ENCODE data around the gene SAMD4B. TPM values are rescaled to one million over a fixed set of nuclear protein-coding genes. Genes with fewer than 3 reads are reported as not detected.
"Not testable (repeated sequence)": the region's sequence is repeated elsewhere in the genome, so short reads cannot be mapped to it uniquely, and the experiment has no call there.

Gene SAMD4B
- total and polyA plus RNA-seq, 4 donors, result 25.8 to 145 (median 97.7) TPM

GRCh38 chr19:39332738-39333137 is 9.5 kb upstream of the SAMD4B start:
- WGBS (ENCODE audit: insufficient coverage), result 71% methylated on average over 3 of the region's 6 CpGs
- not testable (repeated sequence) for H3K27ac ChIP-seq (ENCODE audit: low read depth, low read length); H3K36me3 ChIP-seq (ENCODE audit: control insufficient read depth, insufficient read depth, low read length); H3K9me3 ChIP-seq (ENCODE audit: control insufficient read depth, insufficient read depth, low read length); DNase-seq (ENCODE audit: low read depth in 4 of 6, low spot score in 6 of 6); H3K27me3 ChIP-seq (ENCODE audit: control insufficient read depth, insufficient read depth, low read length); H3K4me3 ChIP-seq (ENCODE audit: low read depth, low read length); H3K4me1 ChIP-seq (ENCODE audit: control insufficient read depth, insufficient read depth, low read length)

- H3K27me3 ChIP-seq (ENCODE audit: control insufficient read depth, insufficient read depth, low read length), result no peaks in the 10 kb centered on the region
- no peaks in the 10 kb centered on the region for H3K9me3 ChIP-seq (ENCODE audit: control insufficient read depth, insufficient read depth, low read length)
- no peak for DNase-seq (ENCODE audit: low read depth in 4 of 6, low spot score in 6 of 6)
- WGBS (ENCODE audit: insufficient coverage), result 96% methylated on average over 3 of the region's 6 CpGs
- no peak overlapping the region for H3K27ac ChIP-seq (ENCODE audit: low read depth, low read length)
- H3K36me3 ChIP-seq (ENCODE audit: control insufficient read depth, insufficient read depth, low read length), result no peaks in the 10 kb centered on the region
- H3K4me3 ChIP-seq (ENCODE audit: low read depth, low read length), result no peak overlapping the region
- no peaks in the 10 kb centered on the region for H3K4me1 ChIP-seq (ENCODE audit: control insufficient read depth, insufficient read depth, low read length)
Observed at GRCh38 chr19:39333507-39333906, 8.7 kb upstream of the SAMD4B start.

- Histone ChIP-seq H3K27me3 (ENCODE audit: control insufficient read depth, insufficient read depth, low read length) (no peaks in the 10 kb centered on the region), H3K27ac (ENCODE audit: low read depth, low read length) (no peak overlapping the region), H3K4me1 (ENCODE audit: control insufficient read depth, insufficient read depth, low read length) (no peaks in the 10 kb centered on the region), H3K4me3 (ENCODE audit: low read depth, low read length) (no peak overlapping the region), H3K9me3 (ENCODE audit: control insufficient read depth, insufficient read depth, low read length) (no peaks in the 10 kb centered on the region), H3K36me3 (ENCODE audit: control insufficient read depth, insufficient read depth, low read length) (no peaks in the 10 kb centered on the region)
- 100% methylated on average over 1 of the region's 5 CpGs for WGBS (ENCODE audit: insufficient coverage)
- no peak for DNase-seq (ENCODE audit: low read depth in 4 of 6, low spot score in 6 of 6)
Observed at GRCh38 chr19:39334444-39334976, 7.7 kb upstream of the SAMD4B start.

- no peak overlapping the region for H3K27ac ChIP-seq (ENCODE audit: low read depth, low read length)
- DNase-seq (ENCODE audit: low read depth in 4 of 6, low spot score in 6 of 6), result no peak
- H3K4me1 ChIP-seq (ENCODE audit: control insufficient read depth, insufficient read depth, low read length), result no peaks in the 10 kb centered on the region
- H3K36me3 ChIP-seq (ENCODE audit: control insufficient read depth, insufficient read depth, low read length), result no peaks in the 10 kb centered on the region
- peak overlapping the region; percentile 12 for H3K4me3 ChIP-seq (ENCODE audit: low read depth, low read length)
- 66% methylated on average over 4 of the region's 6 CpGs for WGBS (ENCODE audit: insufficient coverage)
- no peaks in the 10 kb centered on the region for H3K27me3 ChIP-seq (ENCODE audit: control insufficient read depth, insufficient read depth, low read length)
- H3K9me3 ChIP-seq (ENCODE audit: control insufficient read depth, insufficient read depth, low read length), result no peaks in the 10 kb centered on the region
Observed at GRCh38 chr19:39335168-39335548, 7.1 kb upstream of the SAMD4B start.

- Histone ChIP-seq H3K4me3 (ENCODE audit: low read depth, low read length) (no peak overlapping the region), H3K27me3 (ENCODE audit: control insufficient read depth, insufficient read depth, low read length) (no peaks in the 10 kb centered on the region), H3K9me3 (ENCODE audit: control insufficient read depth, insufficient read depth, low read length) (no peaks in the 10 kb centered on the region), H3K36me3 (ENCODE audit: control insufficient read depth, insufficient read depth, low read length) (no peaks in the 10 kb centered on the region), H3K4me1 (ENCODE audit: control insufficient read depth, insufficient read depth, low read length) (peaks cover 12% of the 10 kb centered on the region), H3K27ac (ENCODE audit: low read depth, low read length) (no peak overlapping the region)
- WGBS (ENCODE audit: insufficient coverage), result 80% methylated on average over 1 of the region's 3 CpGs
- no peak for DNase-seq (ENCODE audit: low read depth in 4 of 6, low spot score in 6 of 6)
Observed at GRCh38 chr19:39336483-39336882, 5.7 kb upstream of the SAMD4B start.

- peaks cover 24% of the 10 kb centered on the region for H3K4me1 ChIP-seq (ENCODE audit: control insufficient read depth, insufficient read depth, low read length)
- no peak overlapping the region for H3K27ac ChIP-seq (ENCODE audit: low read depth, low read length)
- no peak for DNase-seq (ENCODE audit: low read depth in 4 of 6, low spot score in 6 of 6)
- WGBS (ENCODE audit: insufficient coverage), result 100% methylated on average over 1 of the region's 1 CpG
- H3K4me3 ChIP-seq (ENCODE audit: low read depth, low read length), result no peak overlapping the region
- H3K27me3 ChIP-seq (ENCODE audit: control insufficient read depth, insufficient read depth, low read length), result no peaks in the 10 kb centered on the region
- no peaks in the 10 kb centered on the region for H3K36me3 ChIP-seq (ENCODE audit: control insufficient read depth, insufficient read depth, low read length)
- H3K9me3 ChIP-seq (ENCODE audit: control insufficient read depth, insufficient read depth, low read length), result no peaks in the 10 kb centered on the region
Observed at GRCh38 chr19:39339674-39340073, 2.5 kb upstream of the SAMD4B start.

- not testable (repeated sequence) for DNase-seq (ENCODE audit: low read depth in 4 of 6, low spot score in 6 of 6); H3K9me3 ChIP-seq (ENCODE audit: control insufficient read depth, insufficient read depth, low read length); H3K27ac ChIP-seq (ENCODE audit: low read depth, low read length); H3K27me3 ChIP-seq (ENCODE audit: control insufficient read depth, insufficient read depth, low read length); H3K4me3 ChIP-seq (ENCODE audit: low read depth, low read length); H3K36me3 ChIP-seq (ENCODE audit: control insufficient read depth, insufficient read depth, low read length)
- peaks cover 24% of the 10 kb centered on the region for H3K4me1 ChIP-seq (ENCODE audit: control insufficient read depth, insufficient read depth, low read length)
- 94% methylated on average over 6 of the region's 7 CpGs for WGBS (ENCODE audit: insufficient coverage)
Observed at GRCh38 chr19:39340156-39340555, 2.1 kb upstream of the SAMD4B start.

GRCh38 chr19:39341129-39341718 is 997 bp upstream of the SAMD4B start:
- no peaks in the 10 kb centered on the region for H3K9me3 ChIP-seq (ENCODE audit: control insufficient read depth, insufficient read depth, low read length)
- H3K4me1 ChIP-seq (ENCODE audit: control insufficient read depth, insufficient read depth, low read length), result peaks cover 29% of the 10 kb centered on the region
- H3K27ac ChIP-seq (ENCODE audit: low read depth, low read length), result peak overlapping the region; percentile 93
- H3K4me3 ChIP-seq (ENCODE audit: low read depth, low read length), result peak overlapping the region; percentile 91
- peaks cover 3% of the 10 kb centered on the region for H3K36me3 ChIP-seq (ENCODE audit: control insufficient read depth, insufficient read depth, low read length)
- WGBS (ENCODE audit: insufficient coverage), result 1% methylated on average over 17 of the region's 17 CpGs
- H3K27me3 ChIP-seq (ENCODE audit: control insufficient read depth, insufficient read depth, low read length), result no peaks in the 10 kb centered on the region
- no peak for DNase-seq (ENCODE audit: low read depth in 4 of 6, low spot score in 6 of 6)

GRCh38 chr19:39342647-39343305 is 555 bp downstream of the SAMD4B start:
- Histone ChIP-seq H3K4me1 (ENCODE audit: control insufficient read depth, insufficient read depth, low read length) (peaks cover 29% of the 10 kb centered on the region), H3K36me3 (ENCODE audit: control insufficient read depth, insufficient read depth, low read length) (peaks cover 3% of the 10 kb centered on the region), H3K27ac (ENCODE audit: low read depth, low read length) (peak overlapping the region; percentile 69), H3K4me3 (ENCODE audit: low read depth, low read length) (peak overlapping the region; percentile 75), H3K9me3 (ENCODE audit: control insufficient read depth, insufficient read depth, low read length) (no peaks in the 10 kb centered on the region), H3K27me3 (ENCODE audit: control insufficient read depth, insufficient read depth, low read length) (no peaks in the 10 kb centered on the region)
- WGBS (ENCODE audit: insufficient coverage), result under 1% methylated on average over 51 of the region's 51 CpGs
- DNase-seq (ENCODE audit: low read depth in 4 of 6, low spot score in 6 of 6), result no peak

- H3K4me1 ChIP-seq (ENCODE audit: control insufficient read depth, insufficient read depth, low read length), result peaks cover 22% of the 10 kb centered on the region
- no peaks in the 10 kb centered on the region for H3K9me3 ChIP-seq (ENCODE audit: control insufficient read depth, insufficient read depth, low read length)
- WGBS (ENCODE audit: insufficient coverage), result 75% methylated on average over 1 of the region's 1 CpG
- H3K36me3 ChIP-seq (ENCODE audit: control insufficient read depth, insufficient read depth, low read length), result peaks cover 11% of the 10 kb centered on the region
- no peak overlapping the region for H3K4me3 ChIP-seq (ENCODE audit: low read depth, low read length)
- no peak for DNase-seq (ENCODE audit: low read depth in 4 of 6, low spot score in 6 of 6)
- no peak overlapping the region for H3K27ac ChIP-seq (ENCODE audit: low read depth, low read length)
- H3K27me3 ChIP-seq (ENCODE audit: control insufficient read depth, insufficient read depth, low read length), result no peaks in the 10 kb centered on the region
Observed at GRCh38 chr19:39345956-39346355, 3.7 kb downstream of the SAMD4B start.

Data from spinal cord (tissue), 10 donors.